Middle frontal gyrus (tissue), 1 donor: ENCODE results near the gene ANKS1A.

ENCODE experiments used
- DNase-seq: peaks from one replicate; pipeline ENCODE4 v3.0.0-alpha.2; 2015; ENCODE audit warnings: low spot score; ENCODE audit errors: extremely low spot score

ANKS1A gene

DNA sequence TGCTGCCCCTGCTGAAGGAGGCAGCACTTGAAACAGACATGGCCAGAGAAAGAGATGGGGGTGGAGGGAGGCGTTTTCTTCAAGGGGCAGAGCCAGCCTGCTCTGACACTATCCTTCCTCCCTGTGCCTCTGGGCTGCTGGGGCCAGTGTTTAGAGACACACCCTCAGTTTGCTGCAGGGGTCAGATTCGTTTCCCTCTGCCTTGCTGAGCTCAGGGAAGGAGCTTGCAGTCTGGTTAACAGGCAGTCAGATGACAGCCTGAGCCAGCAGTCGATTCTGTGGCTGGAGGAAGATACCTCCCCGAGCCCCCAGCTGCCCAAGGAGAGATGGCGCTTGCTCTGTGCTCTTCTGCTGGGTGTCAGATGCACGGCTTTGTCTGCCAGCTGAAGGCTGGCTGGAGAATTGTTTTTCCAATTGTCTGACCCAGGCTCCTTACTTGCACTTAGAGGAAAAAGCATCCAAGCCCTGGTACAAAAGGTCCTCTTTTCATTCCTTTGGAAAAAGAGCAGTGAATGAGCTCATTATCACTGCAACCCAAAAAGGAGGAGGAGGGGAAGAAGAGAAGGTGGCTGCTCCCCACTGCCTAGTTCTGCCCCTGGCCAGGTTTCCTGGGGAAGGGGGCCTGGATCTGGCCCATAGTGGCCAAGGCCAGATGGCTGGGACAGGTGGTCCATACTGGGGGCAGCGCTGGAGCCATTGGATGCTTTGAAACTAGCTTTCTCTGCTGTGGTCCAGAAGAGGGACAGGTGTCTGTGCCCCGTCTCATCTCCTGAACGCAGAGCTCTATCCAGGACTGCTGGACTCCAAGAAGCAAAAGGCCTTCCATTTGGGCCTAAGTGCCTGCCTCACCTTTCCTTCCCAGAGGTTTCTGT is 163.9 kb downstream of the ANKS1A start:
- no peak for DNase-seq

DNA sequence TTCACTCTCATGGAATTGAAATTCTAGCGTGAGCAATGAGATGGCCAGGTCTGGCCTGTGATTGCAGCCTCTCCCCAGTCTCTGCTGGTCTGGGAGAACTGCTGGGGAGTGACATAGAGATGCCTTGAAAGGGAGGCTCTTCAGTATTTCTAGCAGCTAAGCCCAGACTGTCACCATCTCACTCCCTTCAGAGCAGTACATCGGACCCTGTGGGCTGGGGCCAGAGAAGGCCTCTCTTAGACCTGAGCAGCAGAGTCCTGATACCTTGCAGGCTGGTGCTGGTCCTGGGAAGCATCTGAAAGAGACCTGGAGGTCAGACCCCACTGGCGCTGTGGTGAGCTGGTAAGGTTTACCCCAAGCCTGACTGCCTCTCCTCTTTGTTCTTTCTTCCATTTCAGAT is 164.6 kb downstream of the ANKS1A start:
- DNase-seq, result no peak

DNA sequence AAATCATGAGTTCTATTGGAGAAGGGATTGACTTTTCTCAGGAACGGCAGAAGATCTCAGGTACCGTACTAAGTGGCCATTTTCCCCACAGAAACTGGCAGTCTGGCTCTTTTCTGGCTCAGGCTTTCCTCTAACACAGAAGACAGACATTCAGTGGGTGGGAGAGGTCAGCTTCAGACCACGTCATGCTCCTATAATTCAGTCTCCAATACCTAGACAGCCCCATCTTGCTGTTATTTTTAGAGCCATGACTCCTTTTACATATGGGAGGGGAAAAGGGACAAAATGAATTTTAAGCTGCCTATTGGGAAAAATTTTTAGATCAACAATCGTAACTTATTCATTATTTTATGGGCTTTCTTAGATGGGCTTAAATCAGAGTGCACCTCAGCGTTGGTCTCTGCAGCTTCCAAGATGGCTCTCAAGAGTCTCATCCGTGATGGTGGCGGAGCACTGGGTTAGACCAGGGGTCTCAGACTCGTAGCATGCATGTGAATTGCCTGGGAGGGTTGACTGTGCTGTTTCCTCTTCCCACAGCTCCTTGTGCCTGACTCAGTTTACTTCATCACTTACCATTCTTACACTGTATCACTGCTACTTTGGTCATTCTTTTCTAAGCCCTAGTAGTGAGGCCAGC is 165.2 kb downstream of the ANKS1A start:
- DNase-seq, result no peak

DNA sequence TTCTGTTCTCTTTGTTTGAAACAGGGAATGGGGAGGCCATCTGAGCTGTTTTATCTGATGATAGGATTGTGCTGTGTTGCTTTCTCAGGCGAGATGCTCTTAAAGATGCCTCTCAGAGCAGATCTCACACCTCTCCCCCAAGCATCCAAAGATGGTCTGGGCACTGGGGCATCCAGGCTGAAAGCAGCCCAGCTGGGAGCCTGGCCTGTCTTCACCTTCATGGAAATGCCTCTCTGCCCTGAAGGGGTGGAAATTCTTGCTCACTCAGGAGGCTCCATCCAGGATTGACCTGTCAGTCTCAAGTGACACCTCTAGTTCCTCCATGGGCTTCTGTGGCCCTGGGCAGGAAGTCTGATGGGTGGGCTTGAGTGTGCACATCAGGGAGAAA is 165.7 kb downstream of the ANKS1A start:
- DNase-seq, result no peak

DNA sequence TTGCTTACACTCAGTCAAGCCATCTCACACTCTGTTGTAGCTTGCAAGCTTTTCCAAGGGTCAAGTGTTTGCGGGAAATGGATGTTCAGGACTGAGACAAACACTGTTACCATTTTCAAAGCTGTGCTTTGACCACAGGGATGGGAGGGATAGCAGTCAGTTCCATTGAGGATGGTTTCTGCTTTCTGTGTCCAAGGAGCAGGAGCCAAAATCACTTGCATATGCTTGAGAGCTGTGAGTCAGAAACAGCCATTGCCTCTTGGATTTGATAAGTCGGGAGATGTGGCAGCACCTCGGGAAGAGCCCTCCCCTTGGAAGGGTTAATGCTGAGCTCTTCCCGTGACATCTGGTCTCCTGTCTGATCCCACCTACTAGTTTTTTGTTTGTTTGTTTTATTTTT is 166.8 kb downstream of the ANKS1A start:
- DNase-seq, result no peak

GRCh38 chr6:35056952-35057351 is 167.9 kb downstream of the ANKS1A start:
- DNase-seq, result no peak

DNA sequence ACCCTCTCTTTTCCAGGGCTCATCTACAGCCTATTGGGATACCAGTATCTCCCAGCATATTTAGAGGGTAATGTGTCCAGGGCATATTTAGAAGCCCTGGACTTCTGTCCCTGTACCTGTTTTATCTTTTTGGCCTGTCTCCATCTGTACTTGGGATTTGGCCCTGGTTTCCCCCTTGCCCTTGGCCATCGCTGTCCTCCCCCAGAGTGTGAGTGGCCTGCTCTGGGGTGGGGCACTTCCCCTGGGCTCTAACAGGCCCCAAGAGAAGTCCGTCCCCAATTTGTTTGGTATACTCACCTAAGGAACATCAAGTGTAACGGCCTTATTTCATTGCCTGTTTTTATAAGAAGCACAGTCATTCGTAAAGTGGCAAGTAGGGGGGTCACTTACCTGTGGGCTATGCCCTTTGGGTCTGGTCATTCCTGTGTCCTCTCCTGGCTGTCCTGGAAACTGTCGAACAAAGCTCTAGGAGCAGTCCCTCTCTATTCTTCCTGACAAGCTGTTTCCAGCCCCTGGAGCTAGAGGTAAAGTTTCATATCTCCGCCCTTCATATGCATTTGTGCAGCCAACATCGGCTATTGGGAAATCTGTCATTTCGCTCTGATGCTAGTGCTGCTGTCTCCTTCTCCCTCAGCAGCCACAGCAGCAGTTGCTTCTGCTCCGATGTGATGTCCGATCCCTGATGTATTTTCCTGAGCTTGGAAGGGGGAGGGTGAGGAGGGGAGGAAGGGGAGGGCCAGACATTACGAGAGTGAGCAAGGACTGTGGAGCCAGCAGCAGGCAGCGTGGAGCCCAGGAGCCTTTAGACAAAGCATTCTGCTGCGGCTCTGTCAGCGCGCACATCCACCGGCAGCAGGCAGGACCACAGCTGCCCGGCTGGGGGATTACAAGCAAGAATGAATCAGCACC is 168.6 kb downstream of the ANKS1A start:
- no peak for DNase-seq

- DNase-seq, result no peak
These were observed 169.3 kb downstream of the ANKS1A start for GRCh38 chr6:35058358-35058675.

- DNase-seq, result no peak
These were observed 169.9 kb downstream of the ANKS1A start for GRCh38 chr6:35058865-35059522.

DNA sequence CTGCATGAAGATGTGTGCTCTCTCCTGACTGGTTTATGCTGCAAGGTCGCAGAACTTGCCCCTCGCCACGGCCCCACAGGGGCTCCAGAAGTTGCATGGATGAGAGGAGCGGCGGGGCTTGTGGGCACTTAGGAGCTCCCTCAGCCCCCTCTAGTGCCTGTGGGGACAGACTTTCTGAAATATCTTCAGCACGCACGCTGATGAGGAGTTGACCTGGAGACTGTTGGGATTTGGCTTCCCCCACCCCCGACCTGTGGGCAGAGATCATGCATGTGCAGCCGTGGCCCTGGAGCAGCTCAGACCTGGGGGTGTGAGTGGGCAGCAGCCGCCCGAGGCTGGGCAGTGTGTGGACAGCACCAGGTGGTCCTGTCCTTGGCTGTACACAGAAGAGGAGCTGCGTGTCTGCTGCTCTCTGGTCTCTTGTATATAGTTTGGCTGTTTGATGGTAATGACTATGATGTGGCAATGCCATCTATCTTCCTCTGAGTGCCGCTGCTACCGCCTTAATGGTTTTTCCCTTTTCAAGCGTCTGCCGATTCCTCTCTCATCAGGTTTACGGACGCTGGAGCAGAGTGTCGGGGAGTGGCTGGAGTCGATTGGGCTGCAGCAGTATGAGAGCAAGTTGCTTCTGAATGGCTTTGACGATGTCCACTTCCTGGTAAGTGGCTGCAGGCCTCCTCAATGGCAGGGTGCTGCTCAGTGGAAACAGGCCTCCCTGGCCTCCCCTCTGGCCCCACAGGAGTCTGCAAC is 170.7 kb downstream of the ANKS1A start:
- DNase-seq, result no peak

GRCh38 chr6:35061102-35061615 is 172.1 kb downstream of the ANKS1A start:
- no peak for DNase-seq

GRCh38 chr6:35061651-35062410 is 172.8 kb downstream of the ANKS1A start:
- DNase-seq, result no peak

- DNase-seq, result no peak
These were observed 173.9 kb downstream of the ANKS1A start for GRCh38 chr6:35062676-35063574.

DNA sequence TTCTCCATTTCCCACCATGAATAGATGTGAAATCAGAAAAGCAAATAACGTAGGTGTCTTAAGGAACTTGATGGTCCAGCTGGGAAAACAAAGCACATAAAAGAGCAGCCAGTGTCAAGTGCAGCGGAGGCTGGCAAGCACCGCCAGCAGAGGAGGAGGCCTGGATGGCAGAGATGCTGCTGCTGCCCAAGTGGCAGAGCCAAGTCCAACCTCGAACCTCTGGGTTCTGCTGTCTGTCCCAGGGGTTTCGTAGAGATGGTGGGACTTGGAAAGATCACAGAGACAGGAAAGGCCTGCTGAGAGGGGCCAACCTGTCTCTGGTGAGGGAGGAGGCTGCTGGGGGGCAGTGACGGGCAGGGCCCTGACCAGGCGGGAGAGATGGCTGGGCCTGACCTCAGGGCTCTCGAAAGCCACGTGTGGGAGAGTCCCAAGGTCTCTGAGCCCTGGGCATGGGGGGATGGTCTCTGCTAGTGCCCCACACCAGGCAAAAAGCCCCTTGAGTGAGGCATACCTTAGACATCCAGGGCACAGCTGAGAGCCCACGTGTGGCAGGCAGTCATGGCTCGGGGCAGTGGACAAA is 174.7 kb downstream of the ANKS1A start:
- no peak for DNase-seq

- no peak for DNase-seq
These were observed 175.2 kb downstream of the ANKS1A start for GRCh38 chr6:35064290-35064689.

GRCh38 chr6:35064757-35065440 is 175.8 kb downstream of the ANKS1A start:
- DNase-seq, result no peak

- DNase-seq, result no peak
These were observed 176.4 kb downstream of the ANKS1A start for GRCh38 chr6:35065441-35065800.

- no peak for DNase-seq
These were observed 176.8 kb downstream of the ANKS1A start for GRCh38 chr6:35065870-35066269.
